ENCODE data around the gene CIB4. TPM values are rescaled to one million over a fixed set of nuclear protein-coding genes. Genes with fewer than 3 reads are reported as not detected.

The CIB4 gene
- total RNA-seq, 4 donors from 2014 or later, result 0.45 to 0.94 TPM; not detected in 2

GRCh38 chr2:26556309-26557243 is 84.6 kb downstream of the CIB4 start:
- H3K4me3 ChIP-seq (replicated peaks in 1 of 3), result no peak overlapping the region
- H3K27me3 ChIP-seq, result no peaks in the 10 kb centered on the region
- H3K36me3 ChIP-seq, result no peaks in the 10 kb centered on the region
- WGBS, 2 donors, result 74 to 90% methylated on average over 7 to 15 of the region's 15 CpGs
- DNase-seq, result no peak
- H3K4me1 ChIP-seq, result no peaks in the 10 kb centered on the region
- no peak overlapping the region for H3K27ac ChIP-seq
- H3K9me3 ChIP-seq, result no peaks in the 10 kb centered on the region
- intact Hi-C loops (cut with DNase I), result no loop called here
- TF ChIP-seq POLR2A (IDR thresholded peaks at IDR 0.05), result no peak
- TF ChIP-seq, protein P1, sequence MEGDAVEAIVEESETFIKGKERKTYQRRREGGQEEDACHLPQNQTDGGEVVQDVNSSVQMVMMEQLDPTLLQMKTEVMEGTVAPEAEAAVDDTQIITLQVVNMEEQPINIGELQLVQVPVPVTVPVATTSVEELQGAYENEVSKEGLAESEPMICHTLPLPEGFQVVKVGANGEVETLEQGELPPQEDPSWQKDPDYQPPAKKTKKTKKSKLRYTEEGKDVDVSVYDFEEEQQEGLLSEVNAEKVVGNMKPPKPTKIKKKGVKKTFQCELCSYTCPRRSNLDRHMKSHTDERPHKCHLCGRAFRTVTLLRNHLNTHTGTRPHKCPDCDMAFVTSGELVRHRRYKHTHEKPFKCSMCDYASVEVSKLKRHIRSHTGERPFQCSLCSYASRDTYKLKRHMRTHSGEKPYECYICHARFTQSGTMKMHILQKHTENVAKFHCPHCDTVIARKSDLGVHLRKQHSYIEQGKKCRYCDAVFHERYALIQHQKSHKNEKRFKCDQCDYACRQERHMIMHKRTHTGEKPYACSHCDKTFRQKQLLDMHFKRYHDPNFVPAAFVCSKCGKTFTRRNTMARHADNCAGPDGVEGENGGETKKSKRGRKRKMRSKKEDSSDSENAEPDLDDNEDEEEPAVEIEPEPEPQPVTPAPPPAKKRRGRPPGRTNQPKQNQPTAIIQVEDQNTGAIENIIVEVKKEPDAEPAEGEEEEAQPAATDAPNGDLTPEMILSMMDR (IDR thresholded peaks at IDR 0.05), result no peak

GRCh38 chr2:26555246-26556133 is 85.7 kb downstream of the CIB4 start:
- Histone ChIP-seq H3K36me3 (no peaks in the 10 kb centered on the region), H3K27ac (no peak overlapping the region), H3K4me3 (replicated peaks in 1 of 3) (no peak overlapping the region), H3K4me1 (no peaks in the 10 kb centered on the region), H3K9me3 (no peaks in the 10 kb centered on the region), H3K27me3 (no peaks in the 10 kb centered on the region)
- no peak for DNase-seq
- TF ChIP-seq POLR2A (IDR thresholded peaks at IDR 0.05), result no peak
- TF ChIP-seq, protein P1 (IDR thresholded peaks at IDR 0.05), result no peak
- intact Hi-C loops (cut with DNase I), result no loop called here
- 76 to 77% methylated on average over 7 to 8 of the region's 8 CpGs for WGBS, 2 donors

DNA sequence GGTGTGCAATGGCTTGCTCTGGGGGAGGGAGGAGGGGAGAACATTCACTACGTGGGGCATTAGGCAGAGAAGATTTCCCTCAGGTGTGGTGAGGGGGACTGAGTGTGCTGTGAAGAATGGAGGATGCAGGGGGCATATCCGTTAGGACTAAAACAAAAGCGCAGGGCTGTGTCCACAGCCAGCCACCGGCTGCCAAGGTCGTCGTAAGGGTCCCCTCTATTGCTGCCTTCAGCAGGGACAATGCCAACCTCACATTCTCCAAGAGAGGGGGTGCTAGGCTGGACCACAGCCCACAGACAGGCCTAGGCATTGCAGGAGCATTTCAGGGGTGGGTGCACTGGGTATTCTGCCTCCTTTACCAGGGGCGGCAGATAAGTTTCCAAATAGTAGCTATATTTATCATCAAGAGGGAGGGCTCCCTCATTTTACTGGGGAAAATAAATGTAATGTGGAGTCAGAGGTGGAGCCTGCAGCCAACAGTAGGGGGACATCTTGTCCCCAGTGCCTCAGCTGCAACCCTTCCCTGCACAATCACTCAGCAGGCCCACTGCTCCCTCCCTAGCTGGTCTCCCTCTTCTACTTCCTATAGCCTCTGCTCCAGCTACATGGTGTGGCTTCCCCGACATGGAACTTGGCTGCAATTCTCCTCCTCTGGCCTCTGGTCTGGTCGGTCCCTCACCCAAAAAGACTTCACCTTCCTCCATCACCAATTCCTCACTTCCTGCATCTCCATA is 88.4 kb downstream of the CIB4 start:
- DNase-seq, result no peak
- Histone ChIP-seq H3K27ac (no peak overlapping the region), H3K9me3 (no peaks in the 10 kb centered on the region), H3K4me3 (replicated peaks in 1 of 3) (no peak overlapping the region), H3K27me3 (no peaks in the 10 kb centered on the region), H3K36me3 (no peaks in the 10 kb centered on the region), H3K4me1 (no peaks in the 10 kb centered on the region)
- 72% methylated on average over 9 of the region's 9 CpGs for WGBS, 2 donors
- no peak for TF ChIP-seq POLR2A (IDR thresholded peaks at IDR 0.05)
- TF ChIP-seq, protein P1 (IDR thresholded peaks at IDR 0.05), result no peak
- intact Hi-C loops (cut with DNase I), result no loop called here

GRCh38 chr2:26550276-26551015 is 90.7 kb downstream of the CIB4 start:
- intact Hi-C loops (cut with DNase I), result no loop called here

More at GRCh38 chr2:26550276-26551015, 90.7 kb downstream of the CIB4 start:
- 85 to 87% methylated on average over 17 of the region's 17 CpGs for WGBS, 2 donors
- Histone ChIP-seq H3K27me3 (no peaks in the 10 kb centered on the region), H3K9me3 (no peaks in the 10 kb centered on the region), H3K27ac (no peak overlapping the region), H3K36me3 (no peaks in the 10 kb centered on the region), H3K4me3 (replicated peaks in 1 of 3) (no peak overlapping the region), H3K4me1 (no peaks in the 10 kb centered on the region)
- no peak for DNase-seq
- TF ChIP-seq, protein P1 (IDR thresholded peaks at IDR 0.05), result no peak
- TF ChIP-seq POLR2A (IDR thresholded peaks at IDR 0.05), result no peak
